CD4-positive, alpha-beta T cell treated with Interleukin-10 for 1 hour (primary cell): Measurements from ENCODE around the gene PDILT.

Experiments
- DNase-seq: peaks from one replicate; pipeline ENCODE4 v3.0.0-alpha.2; 2020

The PDILT gene

GRCh38 chr16:20401475-20402016, 3.0 kb downstream of the PDILT start:
- no peak for DNase-seq

- no peak for DNase-seq
These were observed 3.5 kb downstream of the PDILT start for GRCh38 chr16:20401066-20401465.

DNA sequence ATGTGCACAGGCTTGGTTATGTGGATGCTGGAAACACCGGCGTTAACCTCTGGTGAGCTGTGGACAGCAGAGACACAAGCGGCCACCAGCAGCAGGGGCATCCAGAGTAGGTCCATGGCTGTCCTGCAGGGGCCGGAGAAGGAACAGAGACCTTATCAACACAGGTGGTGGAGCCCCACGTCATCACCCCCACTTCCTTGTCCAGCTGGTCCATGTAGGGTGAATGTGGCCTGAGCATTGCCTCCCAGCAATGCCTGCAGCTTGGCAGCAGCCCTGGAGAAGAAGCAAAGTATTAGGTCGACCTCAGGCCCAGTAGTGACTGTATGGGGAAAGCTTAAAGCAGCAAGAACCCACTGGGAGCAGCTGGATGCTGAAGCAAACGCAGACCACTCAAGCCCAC, 5.4 kb downstream of the PDILT start:
- DNase-seq, result no peak

- no peak for DNase-seq
These were observed 5.9 kb downstream of the PDILT start for GRCh38 chr16:20398603-20399002.

GRCh38 chr16:20397468-20398074, 7.0 kb downstream of the PDILT start:
- DNase-seq, result no peak

DNA sequence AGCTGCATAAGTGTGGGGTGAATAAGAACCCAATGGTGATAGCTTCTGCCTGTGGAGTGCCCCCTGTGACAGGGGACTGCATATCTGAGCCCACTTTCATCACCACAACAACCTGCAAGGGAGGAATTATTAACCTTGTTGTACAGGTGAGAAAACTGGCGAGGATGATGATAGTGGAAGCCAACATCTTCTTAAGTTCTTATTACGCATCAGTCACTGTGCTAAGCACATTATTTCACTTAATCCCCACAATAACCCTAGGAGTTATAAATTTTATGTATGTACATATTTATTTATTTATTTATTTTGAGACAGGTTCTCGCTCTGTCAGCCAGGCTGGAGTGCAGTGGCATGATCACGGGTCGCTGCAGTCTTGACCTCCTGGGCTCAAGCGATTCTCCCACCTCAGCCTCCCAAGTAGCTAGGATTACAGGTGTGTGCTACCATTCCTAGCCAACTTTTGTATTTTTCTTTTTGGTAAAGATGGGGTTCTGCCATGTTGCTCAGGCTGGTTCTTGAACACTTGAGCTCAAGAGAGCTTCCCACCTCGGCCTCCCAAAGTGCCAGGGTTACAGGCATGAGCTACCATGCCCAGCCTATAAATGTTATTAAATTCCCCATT, 7.6 kb downstream of the PDILT start:
- no peak for DNase-seq

DNA sequence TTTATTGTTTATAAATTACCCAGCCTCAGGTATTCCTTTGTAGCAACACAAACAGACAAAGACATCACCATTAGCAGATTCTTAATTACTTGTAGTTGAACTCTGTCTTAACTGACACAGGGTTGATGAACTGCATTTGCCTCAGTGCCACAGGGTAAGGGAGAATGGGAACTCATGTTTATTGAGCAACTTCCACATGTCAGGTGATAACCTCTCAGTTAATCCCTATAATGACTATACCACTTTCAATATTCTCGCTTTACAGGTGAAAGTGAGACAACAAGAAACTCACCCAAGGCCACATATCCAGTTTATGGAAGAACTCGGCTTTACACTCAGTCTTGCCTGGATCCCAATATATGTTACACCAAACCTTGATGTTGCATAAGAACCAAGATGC, 8.6 kb downstream of the PDILT start:
- no peak for DNase-seq

DNA sequence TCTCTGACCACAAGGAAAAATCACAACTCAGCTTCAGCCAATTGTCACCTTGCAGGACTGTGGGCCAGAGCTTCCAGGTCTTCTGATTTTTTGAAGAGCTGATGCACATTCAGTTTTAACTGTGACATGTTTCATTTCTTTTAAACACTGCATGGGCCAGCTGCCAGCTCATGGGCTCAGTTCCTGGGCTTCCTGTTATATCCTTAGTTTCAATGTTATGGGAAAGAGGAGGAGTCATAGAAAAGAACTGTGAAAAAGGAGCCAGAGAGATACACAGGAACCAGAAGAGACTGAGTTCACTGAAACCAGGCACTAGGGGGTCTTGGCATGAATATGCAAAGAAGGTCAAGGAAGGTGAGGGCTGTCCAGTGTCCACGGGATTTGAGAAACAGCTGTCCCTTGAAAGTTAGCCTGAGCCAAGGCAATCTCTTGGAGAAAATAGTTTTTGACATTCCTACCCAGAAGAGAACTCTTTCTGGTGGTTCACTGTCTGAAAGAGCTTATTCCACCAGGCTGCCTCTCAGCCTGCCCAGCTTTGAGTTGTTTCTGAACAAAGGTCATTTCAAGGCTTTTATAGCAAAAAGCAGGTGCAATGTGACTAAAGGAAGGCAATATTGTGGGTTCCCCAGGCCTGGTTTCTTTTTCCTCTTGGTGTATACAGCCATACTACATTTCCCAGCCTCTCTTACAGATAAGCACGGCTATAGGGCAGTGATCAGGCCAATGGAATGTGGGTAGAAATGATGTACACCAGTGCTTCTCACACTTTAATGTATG, 10.5 kb downstream of the PDILT start:
- no peak for DNase-seq

GRCh38 chr16:20391045-20391444, 13.5 kb downstream of the PDILT start:
- no peak for DNase-seq

DNA sequence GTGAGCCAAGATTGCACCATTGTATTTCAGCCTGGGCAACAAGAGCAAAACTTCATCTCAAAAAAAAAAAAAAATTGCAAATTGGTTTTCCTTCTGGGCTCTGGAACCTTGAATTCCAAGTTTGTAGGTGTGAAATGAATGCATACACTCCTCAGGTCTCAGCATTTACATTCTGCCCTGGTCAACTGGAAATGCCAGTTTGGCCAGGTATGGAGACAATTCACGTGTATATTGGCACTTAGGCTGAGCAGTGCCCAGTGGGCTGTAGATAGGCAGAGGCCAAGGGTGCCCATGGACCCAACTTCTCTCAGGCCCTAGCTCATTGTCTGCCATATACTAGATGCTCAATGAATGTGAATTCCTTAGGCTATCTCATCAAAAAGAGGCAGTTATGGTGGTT, 15.7 kb downstream of the PDILT start:
- DNase-seq, result no peak

- no peak for DNase-seq
These were observed 16.6 kb downstream of the PDILT start for GRCh38 chr16:20387978-20388377.

- peak; percentile 39 for DNase-seq
These were observed 18.4 kb downstream of the PDILT start for GRCh38 chr16:20385844-20386832.

DNA sequence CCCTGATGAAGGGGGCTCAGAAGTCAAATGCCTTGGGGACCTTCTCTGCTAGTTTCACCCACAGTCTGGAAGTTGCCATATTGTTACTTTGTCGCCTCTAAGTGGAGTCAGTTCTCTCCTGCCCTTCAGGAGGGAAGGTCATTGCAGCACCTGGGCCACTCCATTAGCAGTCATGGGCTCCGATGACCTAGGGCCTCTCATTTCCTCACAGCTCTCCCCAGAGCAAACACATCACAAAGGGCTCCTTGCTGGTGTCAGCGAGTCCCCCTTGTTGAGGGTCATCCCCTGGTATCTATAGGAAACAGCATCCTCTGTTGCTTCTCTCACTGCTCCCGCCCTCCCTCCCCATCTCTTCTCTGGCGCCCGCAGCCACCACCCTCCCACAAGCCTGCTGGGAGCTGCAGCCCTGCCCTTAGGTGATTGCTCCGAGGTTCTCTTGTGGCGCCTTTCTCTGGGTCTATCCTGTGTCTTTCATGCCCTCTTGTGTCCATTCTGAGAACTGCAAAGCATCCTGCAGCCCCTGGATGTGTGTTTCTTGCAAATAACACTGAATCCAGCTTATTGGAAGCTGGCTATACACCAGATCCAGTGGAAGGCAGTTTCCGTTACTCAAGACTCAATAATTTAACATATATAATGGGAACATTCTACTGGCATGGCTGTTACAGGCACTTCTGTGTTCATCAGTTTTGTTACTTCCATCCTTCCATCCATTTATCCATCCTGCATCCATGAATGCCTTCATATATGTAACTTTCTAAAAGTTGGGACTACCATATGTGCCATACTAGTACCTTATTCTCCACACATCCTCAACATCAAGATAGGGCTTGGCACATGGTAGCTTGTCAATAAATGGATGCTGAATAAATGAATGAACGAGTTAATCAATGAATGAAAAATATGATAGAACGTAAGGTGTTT, 21.2 kb downstream of the PDILT start:
- peak; percentile 47 for DNase-seq

- no peak for DNase-seq
These were observed 22.2 kb downstream of the PDILT start for GRCh38 chr16:20382202-20382948.

GRCh38 chr16:20380782-20381181, 23.8 kb downstream of the PDILT start:
- DNase-seq, result no peak

- no peak for DNase-seq
These were observed 27.4 kb downstream of the PDILT start for GRCh38 chr16:20377181-20377580.

- no peak for DNase-seq
These were observed 31.8 kb downstream of the PDILT start for GRCh38 chr16:20372701-20373100.

DNA sequence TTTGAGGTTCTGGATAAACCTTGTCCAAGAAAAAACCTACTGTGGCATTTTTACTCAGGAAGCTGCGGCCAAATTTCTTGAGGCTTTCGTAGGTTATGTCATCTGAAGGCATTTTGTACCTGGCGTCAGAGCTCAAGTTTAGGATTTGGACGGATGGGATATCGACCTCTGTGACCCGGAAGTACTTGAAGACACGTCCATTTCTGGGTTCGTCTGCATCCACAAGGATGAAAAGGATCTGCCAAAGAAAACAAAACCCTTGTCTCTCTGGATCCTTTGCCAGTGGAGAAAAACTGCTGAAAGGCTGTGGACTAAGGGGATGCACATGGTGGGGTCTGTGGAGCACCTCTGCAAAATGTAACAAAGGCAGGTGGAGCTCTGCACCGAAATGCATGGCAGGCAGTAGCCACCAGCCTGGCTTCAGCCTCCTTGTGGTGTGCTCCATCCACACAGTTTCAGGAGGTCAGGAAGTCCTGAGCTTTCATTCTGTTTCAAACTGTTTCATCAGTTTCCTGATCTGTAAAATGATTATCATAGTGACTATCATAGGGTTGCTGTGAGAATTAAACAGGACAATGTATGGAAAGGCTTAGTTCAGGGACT, 35.0 kb downstream of the PDILT start:
- no peak for DNase-seq

DNA sequence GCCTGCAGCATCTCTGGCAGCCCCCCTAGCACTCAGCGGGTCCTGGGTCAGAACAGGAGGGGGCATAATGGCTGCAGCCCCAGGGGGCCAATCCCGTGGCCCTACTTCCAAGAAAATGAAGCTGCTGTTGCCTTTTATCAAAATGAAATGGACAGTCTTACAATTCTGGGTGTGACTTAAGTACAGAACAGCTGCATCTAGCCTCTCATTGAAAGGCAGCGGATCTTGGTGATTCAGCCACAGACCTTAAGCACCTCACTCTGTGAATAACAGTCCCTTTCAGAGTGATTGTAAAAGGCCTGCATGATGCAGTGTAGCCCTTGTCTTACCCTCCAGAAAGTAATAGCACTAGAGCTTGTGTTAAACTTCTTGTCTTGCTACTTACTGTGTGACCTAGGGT, 40.5 kb downstream of the PDILT start:
- DNase-seq, result no peak

- DNase-seq, result no peak
These were observed 41.3 kb downstream of the PDILT start for GRCh38 chr16:20363191-20363590.
